Esophagus muscularis mucosa (tissue), 4 donors: Measurements from ENCODE around the gene HCFC1. TPM values are rescaled to one million over a fixed set of nuclear protein-coding genes. Genes with fewer than 3 reads are reported as not detected.
A peak's percentile ranks its signal among the peaks of the same experiment; 100 is the strongest.

Source experiments
- DNase-seq: peaks from one replicate; pipeline ENCODE4 v3.0.0-alpha.2; 2017; ENCODE audit errors: extremely low spot score
- H3K27ac ChIP-seq, 4 donors: fragments of 200-600 bp; sonication (generic); replicated peaks in 1 of 4; 1 replicate in 3 of 4; 2 replicates in 1 of 4; pipeline ENCODE4 v1.5.1; 2016 to 2019; ENCODE audit warnings: mild to moderate bottlenecking in 1 of 4
- H3K27me3 ChIP-seq, 4 donors: fragments of 200-600 bp; sonication (generic); one replicate each; pipeline versions ENCODE4 v1.5.1 to v1.6.0; 2016 to 2019
- H3K36me3 ChIP-seq, 4 donors: fragments of 200-600 bp; sonication (generic); one replicate each; pipeline ENCODE4 v1.5.1; 2016 to 2019
- H3K4me1 ChIP-seq, 4 donors: fragments of 200-600 bp; sonication (generic); one replicate each; pipeline ENCODE4 v1.5.1; 2016 to 2019
- H3K4me3 ChIP-seq, 4 donors: fragments of 200-600 bp; sonication (generic); 1 replicate in 2 of 4; 2 replicates in 2 of 4; pipeline ENCODE4 v1.5.1; 2016 to 2019; ENCODE audit warnings: mild to moderate bottlenecking in 4 of 4, moderate library complexity in 1 of 4
- H3K9me3 ChIP-seq, 4 donors: fragments of 200-600 bp; sonication (generic); 1 replicate in 3 of 4; 2 replicates in 1 of 4; pipeline ENCODE4 v1.5.1; 2016 to 2019
- EP300 ChIP-seq: sonication (generic); formaldehyde crosslinking; IDR thresholded peaks from one replicate; pipeline ENCODE4 v1.6.1; 2017; ENCODE audit warnings: antibody characterized with exemption
- POLR2A ChIP-seq: fragments of 450-650 bp; IDR thresholded peaks from one replicate; pipeline ENCODE4 v1.6.1; 2017; ENCODE audit warnings: antibody characterized with exemption, moderate library complexity, mild to moderate bottlenecking, low read depth
- POLR2AphosphoS5 ChIP-seq, 2 donors: sonication (generic); formaldehyde crosslinking; IDR thresholded peaks; one replicate each; pipeline ENCODE4 v1.6.1; 2017; ENCODE audit warnings: antibody characterized with exemption in 2 of 2
- WGBS: methylation state at CpG from one replicate; pipeline ENCODE4 v1.1.5; 2018; 5-methylcytosine and 5-hydroxymethylcytosine counted together
- intact Hi-C: fragments of 100-400 bp; cut with DNase I; formaldehyde crosslinking; loops from one replicate; pipeline ENCODE4 v1.15.1; 2023
- total RNA-seq, 4 donors: library from RNA; depleted of rRNA; stranded (reverse); fragments of >200 nt; gene quantifications; one replicate each; pipeline versions ENCODE4 v1.1.0 to v1.2.1, GENCODE V29; 2016
- TF ChIP-seq, protein P1 (sequence below), 3 experiments: fragments of 200-600 bp in 2 of 3; fragments of 450-650 bp in 1 of 3; sonication (generic) in 2 of 3; IDR thresholded peaks; one replicate each; pipeline ENCODE4 v1.5.1; 2017 to 2019; ENCODE audit warnings: antibody characterized with exemption in 3 of 3, mild to moderate bottlenecking in 2 of 3, moderate library complexity in 1 of 3

Gene HCFC1
- total RNA-seq, 4 donors from 2014 or later: 50.7 to 102 (median 60.8) TPM

DNA sequence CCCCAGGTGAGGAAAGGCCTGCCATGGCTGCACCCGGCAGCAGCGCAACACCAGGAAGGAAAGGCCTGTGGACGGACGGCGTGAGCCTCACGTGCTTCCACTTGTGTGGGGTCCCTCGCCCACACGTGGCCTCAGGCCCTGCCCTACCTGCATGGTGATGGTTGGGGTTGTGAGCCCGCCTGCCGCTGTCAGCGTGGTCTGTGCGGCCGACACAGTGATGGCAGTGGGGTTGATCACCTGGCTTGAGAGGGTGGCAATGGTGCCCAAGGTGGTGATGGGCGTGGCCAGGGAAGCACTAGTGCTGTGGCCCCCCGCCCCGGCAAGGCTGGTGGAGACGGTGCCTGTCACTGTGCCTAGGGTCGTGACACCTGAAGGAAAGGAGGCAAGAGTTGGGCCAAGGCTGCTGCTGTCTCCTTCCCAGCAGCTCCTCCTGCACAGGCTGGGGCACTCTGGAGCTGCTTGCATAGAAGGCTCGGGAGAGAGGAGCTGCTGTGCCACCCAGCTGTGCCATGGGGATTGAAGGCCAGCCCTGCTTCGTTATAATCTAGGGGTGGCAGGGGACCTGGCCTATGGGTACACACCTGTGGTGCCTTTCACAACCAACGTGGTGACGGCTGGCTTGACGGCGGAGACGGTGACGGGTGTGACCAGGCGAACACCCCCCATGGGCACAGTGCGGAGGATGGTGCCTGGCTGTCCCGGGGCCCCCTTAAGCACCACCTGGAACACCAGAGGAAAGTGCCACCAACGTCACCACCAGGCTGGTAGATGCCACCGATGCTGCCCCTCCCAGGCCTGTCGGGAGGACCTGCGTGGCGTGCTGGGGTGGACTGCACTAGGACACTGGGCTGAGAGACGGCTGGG lies 15.3 kb downstream of the HCFC1 start:
- Histone ChIP-seq H3K4me3 (no peak overlapping the region), H3K36me3 (peaks cover 19 to 99% (median 86%) of the 10 kb centered on the region in 4 donors), H3K9me3 (no peaks in the 10 kb centered on the region), H3K4me1 (peaks cover 5 to 44% (median 41%) of the 10 kb centered on the region in 4 donors), H3K27me3 (no peaks in the 10 kb centered on the region), H3K27ac (peak overlapping the region in 3 of 4 donors; percentile 41 to 88 (median 82))
- 84% methylated on average over 25 of the region's 35 CpGs for WGBS
- intact Hi-C loops: no loop called here
- TF ChIP-seq, protein P1, sequence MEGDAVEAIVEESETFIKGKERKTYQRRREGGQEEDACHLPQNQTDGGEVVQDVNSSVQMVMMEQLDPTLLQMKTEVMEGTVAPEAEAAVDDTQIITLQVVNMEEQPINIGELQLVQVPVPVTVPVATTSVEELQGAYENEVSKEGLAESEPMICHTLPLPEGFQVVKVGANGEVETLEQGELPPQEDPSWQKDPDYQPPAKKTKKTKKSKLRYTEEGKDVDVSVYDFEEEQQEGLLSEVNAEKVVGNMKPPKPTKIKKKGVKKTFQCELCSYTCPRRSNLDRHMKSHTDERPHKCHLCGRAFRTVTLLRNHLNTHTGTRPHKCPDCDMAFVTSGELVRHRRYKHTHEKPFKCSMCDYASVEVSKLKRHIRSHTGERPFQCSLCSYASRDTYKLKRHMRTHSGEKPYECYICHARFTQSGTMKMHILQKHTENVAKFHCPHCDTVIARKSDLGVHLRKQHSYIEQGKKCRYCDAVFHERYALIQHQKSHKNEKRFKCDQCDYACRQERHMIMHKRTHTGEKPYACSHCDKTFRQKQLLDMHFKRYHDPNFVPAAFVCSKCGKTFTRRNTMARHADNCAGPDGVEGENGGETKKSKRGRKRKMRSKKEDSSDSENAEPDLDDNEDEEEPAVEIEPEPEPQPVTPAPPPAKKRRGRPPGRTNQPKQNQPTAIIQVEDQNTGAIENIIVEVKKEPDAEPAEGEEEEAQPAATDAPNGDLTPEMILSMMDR (IDR thresholded peaks at IDR 0.05): no peak
- TF ChIP-seq POLR2AphosphoS5 (IDR thresholded peaks at IDR 0.05) (no peak), POLR2A (no peak)
- DNase-seq: no peak

DNA sequence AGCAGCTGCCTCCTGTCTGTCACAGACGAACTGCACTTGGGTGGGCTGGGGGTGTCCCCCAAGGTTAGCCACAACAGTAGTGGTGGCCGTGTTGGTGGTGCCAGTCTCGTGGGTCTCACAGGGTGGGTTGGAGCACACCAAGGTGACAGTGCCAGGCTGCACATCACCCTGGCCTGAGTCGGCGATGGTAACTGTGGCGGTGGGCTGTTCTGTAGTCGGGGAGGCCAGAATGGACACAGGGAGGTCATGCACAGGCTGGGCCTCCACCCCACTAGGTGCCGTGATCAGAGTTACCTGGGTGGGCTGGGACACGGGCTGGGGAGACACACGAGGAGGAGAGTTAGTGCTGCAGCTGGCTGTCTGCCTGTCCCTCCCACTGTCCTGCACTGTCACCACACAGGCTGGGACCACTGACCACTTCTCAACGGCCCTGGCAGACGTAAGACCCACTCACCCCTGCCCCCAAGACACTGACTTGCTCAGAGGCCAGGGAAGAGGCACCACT lies 16.3 kb downstream of the HCFC1 start:
- H3K4me3 ChIP-seq: no peak overlapping the region
- peaks cover 5 to 54% (median 46%) of the 10 kb centered on the region in 4 donors for H3K4me1 ChIP-seq
- no peak for DNase-seq
- H3K27ac ChIP-seq: peak overlapping the region in 3 of 4 donors; percentile 82 to 88 (median 84)
- intact Hi-C loops: no loop called here
- no peaks in the 10 kb centered on the region for H3K27me3 ChIP-seq
- peaks cover 23 to 99% (median 86%) of the 10 kb centered on the region in 4 donors for H3K36me3 ChIP-seq
- no peaks in the 10 kb centered on the region for H3K9me3 ChIP-seq
- WGBS: 60% methylated on average over 1 of the region's 12 CpGs
- TF ChIP-seq POLR2A (no peak), EP300 (no peak), POLR2AphosphoS5 (IDR thresholded peaks at IDR 0.05) (no peak)
- TF ChIP-seq, protein P1 (IDR thresholded peaks at IDR 0.05): no peak

DNA sequence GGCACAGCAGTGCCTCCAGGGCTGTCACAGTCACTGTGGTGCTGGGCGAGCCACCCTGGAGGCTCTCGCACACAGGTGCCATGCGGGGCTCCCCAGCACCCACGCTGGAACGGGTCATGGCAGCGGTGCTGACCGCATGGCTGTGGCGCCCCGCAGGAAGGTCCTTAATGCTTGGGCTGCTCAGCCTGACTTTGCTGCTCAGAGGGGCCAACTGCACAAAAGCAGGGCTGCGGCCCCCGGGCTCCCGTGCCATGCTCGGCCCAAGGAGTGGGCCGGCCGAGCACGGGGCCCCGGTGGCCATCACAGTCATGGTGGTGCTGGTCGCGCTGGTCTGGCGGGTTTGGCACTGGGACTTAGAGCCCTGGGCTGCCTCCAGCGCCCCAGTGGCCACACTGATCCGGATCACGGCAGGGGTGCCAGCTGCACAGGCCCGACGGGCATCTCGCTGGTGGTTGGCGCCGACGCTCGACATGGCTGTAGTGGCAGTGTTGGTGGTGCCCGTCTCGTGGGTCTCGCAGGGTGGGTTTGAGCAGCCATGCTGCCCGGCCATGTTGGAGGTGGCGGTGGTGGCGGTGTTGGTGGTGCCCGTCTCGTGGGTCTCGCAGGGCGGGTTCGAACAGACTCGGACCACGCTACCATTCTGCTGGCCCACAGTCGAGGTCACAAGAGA lies 16.9 kb downstream of the HCFC1 start:
- peak overlapping the region in 3 of 4 donors; percentile 38 to 45 (median 45) for H3K4me3 ChIP-seq
- TF ChIP-seq, protein P1 (IDR thresholded peaks at IDR 0.05): no peak
- TF ChIP-seq EP300: no peak
- no peak for TF ChIP-seq POLR2A
- no peak for TF ChIP-seq POLR2AphosphoS5 (IDR thresholded peaks at IDR 0.05)

DNA sequence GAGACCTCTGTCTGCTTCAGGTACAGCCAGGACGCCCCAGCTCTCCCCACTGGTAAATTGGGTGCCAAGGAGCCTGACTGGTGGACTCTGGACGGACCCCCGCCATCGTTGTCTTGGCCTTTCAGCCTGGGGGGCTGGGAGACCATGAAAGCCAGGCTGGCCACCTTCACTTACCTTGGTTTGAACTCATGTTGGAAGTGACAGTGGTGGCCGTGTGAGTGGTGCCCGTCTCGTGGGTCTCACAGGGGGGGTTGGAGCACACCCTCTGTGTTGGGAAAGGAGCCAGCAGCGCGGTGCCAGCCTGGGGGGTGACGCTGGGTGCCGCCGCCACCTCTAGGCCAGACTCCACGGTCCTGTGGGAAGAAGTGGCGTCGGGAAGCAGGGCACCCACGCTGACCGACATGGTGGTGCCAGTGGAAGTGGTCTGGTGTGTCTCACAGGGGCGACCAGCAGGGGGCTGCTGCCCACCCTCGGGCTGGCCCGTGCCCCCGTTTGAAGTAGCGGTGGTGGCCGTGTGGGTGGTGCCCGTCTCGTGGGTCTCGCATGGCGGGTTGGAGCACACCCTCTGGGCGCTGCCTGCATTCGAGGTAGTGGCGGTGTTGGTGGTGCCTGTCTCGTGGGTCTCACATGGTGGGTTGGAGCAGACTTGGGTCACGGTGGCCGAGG lies 17.6 kb downstream of the HCFC1 start:
- H3K36me3 ChIP-seq: peaks cover 21 to 99% (median 80%) of the 10 kb centered on the region in 4 donors
- no peaks in the 10 kb centered on the region for H3K9me3 ChIP-seq
- H3K4me3 ChIP-seq: peak overlapping the region; percentile 33 to 45 (median 42)
- peak overlapping the region; percentile 82 to 88 (median 85) for H3K27ac ChIP-seq
- TF ChIP-seq EP300 (no peak), POLR2AphosphoS5 (IDR thresholded peaks at IDR 0.05) (no peak), POLR2A (no peak)
- TF ChIP-seq, protein P1 (IDR thresholded peaks at IDR 0.05): no peak
- WGBS: 65% methylated on average over 10 of the region's 33 CpGs
- H3K27me3 ChIP-seq: no peaks in the 10 kb centered on the region
- H3K4me1 ChIP-seq: peaks cover 8 to 67% (median 59%) of the 10 kb centered on the region in 4 donors
- intact Hi-C loops: loop anchor here (2.0 kb wide), 1 partner anchor 189 kb away; the partner anchor contains the start of gene PLXNB3
- no peak for DNase-seq

More for the DNA sequence above, 16.9 kb downstream of the HCFC1 start:
- H3K4me1 ChIP-seq: peaks cover 5 to 60% (median 52%) of the 10 kb centered on the region in 4 donors
- H3K27ac ChIP-seq: peak overlapping the region; percentile 82 to 88 (median 85)
- H3K27me3 ChIP-seq: no peaks in the 10 kb centered on the region
- DNase-seq: no peak
- no peaks in the 10 kb centered on the region for H3K9me3 ChIP-seq
- intact Hi-C loops: no loop called here
- H3K36me3 ChIP-seq: peaks cover 22 to 99% (median 86%) of the 10 kb centered on the region in 4 donors
- WGBS: 100% methylated on average over 6 of the region's 44 CpGs
